ENCODE results near the gene USP2. TPM values are rescaled to one million over a fixed set of nuclear protein-coding genes. Genes with fewer than 3 reads are reported as not detected.
A peak's percentile ranks its signal among the peaks of the same experiment; 100 is the strongest.

USP2 gene
- polyA plus RNA-seq (ENCODE audit: insufficient read length in 4 of 4): 10 to 100 TPM in 3 of 4 donors, 1 to 10 TPM in 1; 6.8 to 13.6 (median 11.1) TPM

GRCh38 chr11:119381181-119381988, at the start of gene USP2:
Gene USP2 (minus strand): TSS chr11:119381690. CDS start chr11:119373480, 8,210 bp downstream.
- peak; percentile 89 to 94 (median 92) for DNase-seq (ENCODE audit: low read depth in 4 of 4, low spot score in 3 of 4)

GRCh38 chr11:119427279-119427678, 45.8 kb upstream of the USP2 start:
- no peak for DNase-seq (ENCODE audit: low read depth in 4 of 4, low spot score in 3 of 4)

GRCh38 chr11:119426142-119426541, 44.7 kb upstream of the USP2 start:
- DNase-seq (ENCODE audit: low read depth in 4 of 4, low spot score in 3 of 4): no peak

GRCh38 chr11:119424775-119425174, 43.3 kb upstream of the USP2 start:
- DNase-seq (ENCODE audit: low read depth in 4 of 4, low spot score in 3 of 4): no peak

- DNase-seq (ENCODE audit: low read depth in 4 of 4, low spot score in 3 of 4): no peak
These were observed 42.8 kb upstream of the USP2 start for GRCh38 chr11:119424276-119424675.

GRCh38 chr11:119423509-119424254, 42.2 kb upstream of the USP2 start:
- no peak for DNase-seq (ENCODE audit: low read depth in 4 of 4, low spot score in 3 of 4)

GRCh38 chr11:119422809-119423508, 41.5 kb upstream of the USP2 start, which contains the start of gene THY1:
Gene THY1 (minus strand): TSS chr11:119423172. CDS start chr11:119420905, 2,267 bp downstream.
- no peak for DNase-seq (ENCODE audit: low read depth in 4 of 4, low spot score in 3 of 4)

- DNase-seq (ENCODE audit: low read depth in 4 of 4, low spot score in 3 of 4): no peak
These were observed 40.7 kb upstream of the USP2 start for GRCh38 chr11:119421941-119422808.

- DNase-seq (ENCODE audit: low read depth in 4 of 4, low spot score in 3 of 4): no peak
These were observed 39.9 kb upstream of the USP2 start for GRCh38 chr11:119421351-119421750.

- no peak for DNase-seq (ENCODE audit: low read depth in 4 of 4, low spot score in 3 of 4)
These were observed 39.1 kb upstream of the USP2 start for GRCh38 chr11:119420631-119421030.

GRCh38 chr11:119419834-119420492, 38.5 kb upstream of the USP2 start:
- peak in 1 of 4 donors; percentile 61 for DNase-seq (ENCODE audit: low read depth in 4 of 4, low spot score in 3 of 4)

GRCh38 chr11:119419246-119419645, 37.8 kb upstream of the USP2 start:
- DNase-seq (ENCODE audit: low read depth in 4 of 4, low spot score in 3 of 4): no peak

- no peak for DNase-seq (ENCODE audit: low read depth in 4 of 4, low spot score in 3 of 4)
These were observed 37.3 kb upstream of the USP2 start for GRCh38 chr11:119418759-119419158.

- no peak for DNase-seq (ENCODE audit: low read depth in 4 of 4, low spot score in 3 of 4)
These were observed 36.4 kb upstream of the USP2 start for GRCh38 chr11:119417726-119418540.

- DNase-seq (ENCODE audit: low read depth in 4 of 4, low spot score in 3 of 4): no peak
These were observed 35.4 kb upstream of the USP2 start for GRCh38 chr11:119416606-119417580.

- DNase-seq (ENCODE audit: low read depth in 4 of 4, low spot score in 3 of 4): no peak
These were observed 34.5 kb upstream of the USP2 start for GRCh38 chr11:119415966-119416365.

GRCh38 chr11:119415517-119415916, 34.0 kb upstream of the USP2 start:
- DNase-seq (ENCODE audit: low read depth in 4 of 4, low spot score in 3 of 4): no peak

Data from right renal pelvis (tissue), 4 donors.